H9 (cell line): ENCODE data around the gene WDR13. TPM values are rescaled to one million over a fixed set of nuclear protein-coding genes. Genes with fewer than 3 reads are reported as not detected.
A peak's percentile ranks its signal among the peaks of the same experiment; 100 is the strongest.

Experiments used
- DNase-seq: peaks from one replicate; pipeline ENCODE4 v3.0.0-alpha.2; 2017
- H2AFZ ChIP-seq: one replicate; pipeline ENCODE4 v1.6.1; 2013; ENCODE audit warnings: mild to moderate bottlenecking, low read length, control low read depth, moderate library complexity
- H2AK5ac ChIP-seq: 2 replicates; pipeline ENCODE4 v1.6.1; 2013; ENCODE audit warnings: low read length, control low read depth, mixed read lengths; ENCODE audit not compliant: insufficient read length
- H2BK120ac ChIP-seq: one replicate; pipeline ENCODE4 v1.6.1; 2013; ENCODE audit warnings: low read depth, mild to moderate bottlenecking, low read length, control low read depth, inconsistent platforms; ENCODE audit not compliant: poor library complexity, severe bottlenecking
- H2BK12ac ChIP-seq: 2 replicates; pipeline ENCODE4 v1.6.1; 2013; ENCODE audit warnings: low read length, control low read depth, mixed read lengths, low read depth; ENCODE audit not compliant: insufficient read length
- H2BK15ac ChIP-seq: 2 replicates; pipeline ENCODE4 v1.6.1; 2013; ENCODE audit warnings: low read depth, low read length, control low read depth
- H2BK20ac ChIP-seq: one replicate; pipeline ENCODE4 v1.6.1; 2013; ENCODE audit warnings: low read depth, mild to moderate bottlenecking, low read length, control low read depth, inconsistent platforms; ENCODE audit not compliant: poor library complexity, severe bottlenecking
- H2BK5ac ChIP-seq: 2 replicates; pipeline ENCODE4 v1.6.1; 2013; ENCODE audit warnings: low read length, control low read depth, mixed read lengths; ENCODE audit not compliant: insufficient read length
- H3K14ac ChIP-seq: 2 replicates; pipeline ENCODE4 v1.6.1; 2013; ENCODE audit warnings: low read length, control low read depth; ENCODE audit not compliant: insufficient read depth
- H3K18ac ChIP-seq: 2 replicates; pipeline ENCODE4 v1.6.1; 2013; ENCODE audit warnings: low read depth, mild to moderate bottlenecking, mixed read lengths, low read length, control low read depth; ENCODE audit not compliant: insufficient read length
- H3K23ac ChIP-seq: 2 replicates; pipeline ENCODE4 v1.6.1; 2013; ENCODE audit warnings: low read length, control low read depth, mixed read lengths, low read depth; ENCODE audit not compliant: insufficient read length
- H3K23me2 ChIP-seq: 2 replicates; pipeline ENCODE4 v1.6.1; 2013; ENCODE audit warnings: low read depth, mild to moderate bottlenecking, mixed read lengths, low read length, control low read depth; ENCODE audit not compliant: insufficient read length, poor library complexity, severe bottlenecking
- H3K27ac ChIP-seq: 2 replicates; pipeline ENCODE4 v1.5.1; 2013; ENCODE audit warnings: low read length, control low read depth, mixed read lengths, low read depth; ENCODE audit not compliant: insufficient read length
- H3K27me3 ChIP-seq: 2 replicates; pipeline ENCODE4 v1.6.1; 2013; ENCODE audit warnings: low read length, control low read depth, inconsistent platforms; ENCODE audit not compliant: insufficient read depth
- H3K4ac ChIP-seq: 2 replicates; pipeline ENCODE4 v1.6.1; 2013; ENCODE audit warnings: low read depth, mild to moderate bottlenecking, control low read depth, inconsistent platforms, low read length, moderate library complexity
- H3K4me1 ChIP-seq: 2 replicates; pipeline ENCODE4 v1.6.1; 2013; ENCODE audit warnings: low read length, control low read depth, inconsistent platforms; ENCODE audit not compliant: insufficient read depth
- H3K4me2 ChIP-seq: 2 replicates; pipeline ENCODE4 v1.6.1; 2013; ENCODE audit warnings: low read length, control low read depth, mixed read lengths; ENCODE audit not compliant: insufficient read length, insufficient read depth
- H3K56ac ChIP-seq: 2 replicates; pipeline ENCODE4 v1.6.1; 2013; ENCODE audit warnings: low read depth, mild to moderate bottlenecking, mixed read lengths, low read length, control low read depth; ENCODE audit not compliant: insufficient read length
- H3K79me1 ChIP-seq: 2 replicates; pipeline ENCODE4 v1.6.1; 2013; ENCODE audit warnings: low read depth, mild to moderate bottlenecking, moderate library complexity, low read length, control low read depth, inconsistent platforms; ENCODE audit not compliant: insufficient read depth, poor library complexity, severe bottlenecking
- H3K79me2 ChIP-seq: 2 replicates; pipeline ENCODE4 v1.6.1; 2013; ENCODE audit warnings: low read length, control low read depth, inconsistent platforms; ENCODE audit not compliant: insufficient read depth
- H3K9ac ChIP-seq: 2 replicates; pipeline ENCODE4 v1.6.1; 2013; ENCODE audit warnings: low read length, control low read depth, mixed read lengths; ENCODE audit not compliant: insufficient read length; ENCODE audit errors: extremely low read depth
- H3K9me3 ChIP-seq: one replicate; pipeline ENCODE4 v1.6.1; 2013; ENCODE audit warnings: low read depth, low read length, inconsistent platforms; ENCODE audit not compliant: control insufficient read depth
- H3T11ph ChIP-seq: one replicate; pipeline ENCODE4 v1.6.1; 2013; ENCODE audit warnings: mild to moderate bottlenecking, low read length, control low read depth, inconsistent platforms
- H4K20me1 ChIP-seq: one replicate; pipeline ENCODE4 v1.6.1; 2013; ENCODE audit not compliant: control insufficient read depth, insufficient read length, insufficient read depth
- H4K5ac ChIP-seq: 2 replicates; pipeline ENCODE4 v1.6.1; 2013; ENCODE audit warnings: low read depth, mild to moderate bottlenecking, mixed read lengths, low read length, control low read depth; ENCODE audit not compliant: insufficient read length
- H4K8ac ChIP-seq: replicated peaks from 2 replicates; pipeline ENCODE4 v1.6.1; 2013; ENCODE audit warnings: low read length, control low read depth, mixed read lengths, low read depth; ENCODE audit not compliant: insufficient read length
- H4K91ac ChIP-seq: 2 replicates; pipeline ENCODE4 v1.6.1; 2013; ENCODE audit warnings: low read depth, mild to moderate bottlenecking, moderate library complexity, mixed read lengths, low read length, control low read depth; ENCODE audit not compliant: insufficient read length
- H3K27ac Mint-ChIP-seq, 3 experiments: 2 replicates in 2 of 3; 3 replicates in 1 of 3; pipeline ENCODE4 v1.8.0; 2020 to 2021; ENCODE audit warnings: mixed read lengths in 3 of 3, mild to moderate bottlenecking in 1 of 3, moderate library complexity in 1 of 3
- H3K27me3 Mint-ChIP-seq: 2 replicates; pipeline ENCODE4 v1.8.0; 2021; ENCODE audit warnings: low read depth, mild to moderate bottlenecking, moderate library complexity, mixed read lengths
- H3K36me3 Mint-ChIP-seq, 3 experiments: 2 replicates in 2 of 3; 3 replicates in 1 of 3; pipeline ENCODE4 v1.8.0; 2020 to 2021; ENCODE audit warnings: low read depth in 3 of 3, mixed read lengths in 3 of 3; ENCODE audit not compliant: insufficient read depth in 1 of 3
- H3K4me1 Mint-ChIP-seq, 2 experiments: 2 replicates each; pipeline ENCODE4 v1.8.0; 2020; ENCODE audit warnings: mixed read lengths in 2 of 2
- H3K4me3 Mint-ChIP-seq, 2 experiments: 2 replicates in 1 of 2; 3 replicates in 1 of 2; pipeline ENCODE4 v1.8.0; 2020 to 2021; ENCODE audit warnings: mild to moderate bottlenecking in 2 of 2, mixed read lengths in 2 of 2, moderate library complexity in 1 of 2
- H3K9me3 Mint-ChIP-seq, 2 experiments: 2 replicates in 1 of 2; 3 replicates in 1 of 2; pipeline ENCODE4 v1.8.0; 2020; ENCODE audit warnings: mild to moderate bottlenecking in 2 of 2, mixed read lengths in 2 of 2, moderate library complexity in 1 of 2
- WGBS: extraction: QIAGEN DNeasy Blood & Tissue Kit; methylation state at CpG from one replicate; pipeline ENCODE4 v1.1.7; 2013; ENCODE audit warnings: missing lambda C conversion rate, low lambda C conversion rate, mixed read lengths; ENCODE audit not compliant: insufficient read length; ENCODE audit errors: extremely low coverage; 5-methylcytosine and 5-hydroxymethylcytosine counted together
- total RNA-seq: library from RNA; stranded (reverse); gene quantifications from 2 replicates; pipeline ENCODE4 v1.2.1, GENCODE V29; 2021
- TF ChIP-seq, protein P1 (sequence below): fragments of 200-600 bp; sonication (generic); conservative IDR thresholded peaks from 3 replicates; pipeline ENCODE4 v1.8.0; 2021; ENCODE audit warnings: antibody characterized with exemption, mild to moderate bottlenecking

WDR13 gene
- total RNA-seq, 1 experiment from 2014 or later: 29.4 TPM

DNA sequence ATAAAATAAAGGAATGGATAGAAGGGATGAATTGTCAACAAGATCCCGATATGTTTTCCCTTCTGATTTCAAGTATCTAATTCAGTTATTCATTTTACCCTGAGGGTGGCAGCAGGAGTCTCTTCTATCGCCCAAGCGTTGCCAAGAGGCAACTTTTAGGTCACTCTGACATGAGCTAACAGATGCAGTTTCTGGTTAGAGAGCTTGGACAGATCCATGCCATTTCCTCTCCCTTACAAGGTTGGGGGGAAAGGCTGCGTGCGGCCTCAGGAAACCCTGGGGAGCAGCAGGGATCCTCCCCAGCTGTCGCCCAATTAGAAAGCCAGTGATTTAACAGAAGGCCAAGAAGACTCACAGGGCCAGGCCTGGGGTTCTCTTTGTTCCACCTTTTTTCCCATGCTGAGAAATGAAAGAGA lies 51.1 kb downstream of the WDR13 start:
- H3K27ac Mint-ChIP-seq: no peak overlapping the region; a peak in 2 of 7 replicates
- H3K9me3 ChIP-seq: no peaks in the 10 kb centered on the region
- H3K14ac ChIP-seq: no peak overlapping the region
- H4K20me1 ChIP-seq: no peaks in the 10 kb centered on the region
- H2BK12ac ChIP-seq: no peak overlapping the region
- no peak overlapping the region for H3K9ac ChIP-seq
- H4K91ac ChIP-seq: no peak overlapping the region
- no peak overlapping the region; a peak in 1 of 5 replicates for H3K4me3 Mint-ChIP-seq
- no peak overlapping the region for H3K4ac ChIP-seq
- H2BK120ac ChIP-seq: no peak overlapping the region
- no peak overlapping the region for H3T11ph ChIP-seq
- H2BK15ac ChIP-seq: no peak overlapping the region
- H2BK20ac ChIP-seq: no peak overlapping the region
- no peaks in the 10 kb centered on the region for H3K27me3 ChIP-seq
- no peak overlapping the region for H2AFZ ChIP-seq
- no peak overlapping the region for H3K27ac ChIP-seq
- peaks cover 25% of the 10 kb centered on the region for H3K27me3 Mint-ChIP-seq
- peaks cover 0 to 4% (median 0%) of the 10 kb centered on the region in 3 experiments; a peak in 2 of 7 replicates for H3K36me3 Mint-ChIP-seq
- H2BK5ac ChIP-seq: no peak overlapping the region
- no peaks in the 10 kb centered on the region for H3K79me2 ChIP-seq
- H4K8ac ChIP-seq: no peak overlapping the region
- no peak overlapping the region for H4K5ac ChIP-seq
- no peaks in the 10 kb centered on the region for H3K23me2 ChIP-seq
- no peak overlapping the region for H2AK5ac ChIP-seq
- H3K4me2 ChIP-seq: no peak overlapping the region
- TF ChIP-seq, protein P1, sequence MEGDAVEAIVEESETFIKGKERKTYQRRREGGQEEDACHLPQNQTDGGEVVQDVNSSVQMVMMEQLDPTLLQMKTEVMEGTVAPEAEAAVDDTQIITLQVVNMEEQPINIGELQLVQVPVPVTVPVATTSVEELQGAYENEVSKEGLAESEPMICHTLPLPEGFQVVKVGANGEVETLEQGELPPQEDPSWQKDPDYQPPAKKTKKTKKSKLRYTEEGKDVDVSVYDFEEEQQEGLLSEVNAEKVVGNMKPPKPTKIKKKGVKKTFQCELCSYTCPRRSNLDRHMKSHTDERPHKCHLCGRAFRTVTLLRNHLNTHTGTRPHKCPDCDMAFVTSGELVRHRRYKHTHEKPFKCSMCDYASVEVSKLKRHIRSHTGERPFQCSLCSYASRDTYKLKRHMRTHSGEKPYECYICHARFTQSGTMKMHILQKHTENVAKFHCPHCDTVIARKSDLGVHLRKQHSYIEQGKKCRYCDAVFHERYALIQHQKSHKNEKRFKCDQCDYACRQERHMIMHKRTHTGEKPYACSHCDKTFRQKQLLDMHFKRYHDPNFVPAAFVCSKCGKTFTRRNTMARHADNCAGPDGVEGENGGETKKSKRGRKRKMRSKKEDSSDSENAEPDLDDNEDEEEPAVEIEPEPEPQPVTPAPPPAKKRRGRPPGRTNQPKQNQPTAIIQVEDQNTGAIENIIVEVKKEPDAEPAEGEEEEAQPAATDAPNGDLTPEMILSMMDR: peak; percentile 47; the same call in 2 of the 3 replicates
- no peak overlapping the region for H3K23ac ChIP-seq
- no peak overlapping the region for H3K18ac ChIP-seq
- peaks cover 10 to 18% of the 10 kb centered on the region in 2 experiments for H3K4me1 Mint-ChIP-seq
- H3K9me3 Mint-ChIP-seq: peaks cover 54 to 72% of the 10 kb centered on the region in 2 experiments
- no peaks in the 10 kb centered on the region for H3K79me1 ChIP-seq
- DNase-seq: peak; percentile 62
- H3K4me1 ChIP-seq: no peaks in the 10 kb centered on the region; the same call in 1 of the 2 replicates
- WGBS: no CpG with 5 or more reads among the region's 6 CpGs
- no peak overlapping the region for H3K56ac ChIP-seq
